Gastroesophageal sphincter (tissue), 4 donors: ENCODE measurements around the gene STXBP1. TPM values are rescaled to one million over a fixed set of nuclear protein-coding genes. Genes with fewer than 3 reads are reported as not detected.

Experiments used
- ATAC-seq: fragments of 150-250 bp; one replicate; pipeline ENCODE4 v1.9.1; 2016; ENCODE audit warnings: mild to moderate bottlenecking, moderate library complexity
- H3K27ac ChIP-seq, 4 donors: fragments of 200-600 bp; sonication (generic) in 3 of 4; 1 replicate in 3 of 4; 2 replicates in 1 of 4; pipeline ENCODE4 v1.5.1; 2016 to 2019
- H3K27me3 ChIP-seq: fragments of 200-600 bp; sonication (generic); one replicate; pipeline ENCODE4 v1.5.1; 2019
- H3K36me3 ChIP-seq, 2 donors: fragments of 200-600 bp; sonication (generic); one replicate each; pipeline ENCODE4 v1.5.1; 2019; ENCODE audit warnings: control low read depth in 1 of 2
- H3K4me1 ChIP-seq, 3 donors: fragments of 200-600 bp; sonication (generic); 1 replicate in 2 of 3; 2 replicates in 1 of 3; pipeline ENCODE4 v1.5.1; 2016 to 2019; ENCODE audit warnings: control low read depth in 2 of 3
- H3K4me3 ChIP-seq, 2 donors: fragments of 200-600 bp; sonication (generic); one replicate each; pipeline ENCODE4 v1.5.1; 2019; ENCODE audit warnings: mild to moderate bottlenecking in 1 of 2, moderate library complexity in 1 of 2
- H3K9me3 ChIP-seq, 3 donors: fragments of 200-600 bp; sonication (generic); one replicate each; pipeline ENCODE4 v1.5.1; 2017 to 2019; ENCODE audit warnings: control low read depth in 2 of 3
- CTCF ChIP-seq, 4 experiments: fragments of 200-600 bp in 2 of 4; fragments of 450-650 bp in 2 of 4; sonication (generic) in 1 of 4; IDR thresholded peaks; one replicate each; pipeline ENCODE4 v1.5.1; 2017 to 2019; ENCODE audit warnings: antibody characterized with exemption in 4 of 4, mild to moderate bottlenecking in 2 of 4, moderate library complexity in 2 of 4
- EP300 ChIP-seq: sonication (generic); formaldehyde crosslinking; IDR thresholded peaks from one replicate; pipeline ENCODE4 v1.6.1; 2017; ENCODE audit warnings: antibody characterized with exemption, mild to moderate bottlenecking
- POLR2A ChIP-seq, 2 donors: fragments of 450-650 bp; IDR thresholded peaks; one replicate each; pipeline ENCODE4 v1.6.1; 2017; ENCODE audit warnings: antibody characterized with exemption in 2 of 2, mild to moderate bottlenecking in 2 of 2, moderate library complexity in 1 of 2
- POLR2AphosphoS5 ChIP-seq: sonication (generic); formaldehyde crosslinking; IDR thresholded peaks from one replicate; pipeline ENCODE4 v1.6.1; 2017; ENCODE audit warnings: antibody characterized with exemption
- WGBS, 2 donors: methylation state at CpG; one replicate each; pipeline ENCODE4 v1.1.5; 2018; ENCODE audit warnings: low coverage in 1 of 2; 5-methylcytosine and 5-hydroxymethylcytosine counted together
- total RNA-seq, 4 donors: library from RNA; depleted of rRNA; stranded (reverse); fragments of >200 nt; gene quantifications; one replicate each; pipeline ENCODE4 v1.1.0, GENCODE V29; 2016

The STXBP1 gene
- total RNA-seq, 4 donors from 2014 or later: 25.7 to 47.0 (median 33.1) TPM

GRCh38 chr9:127730799-127731410 lies 118.8 kb downstream of the STXBP1 start:
- WGBS, 2 donors: 72% methylated on average over 6 of the region's 9 CpGs; no CpG with 5 or more reads in 1 of the 2 donors
- Histone ChIP-seq H3K36me3 (peaks cover 0 to 33% of the 10 kb centered on the region in 2 donors), H3K4me3 (no peak overlapping the region), H3K4me1 (peaks cover 0 to 21% (median 8%) of the 10 kb centered on the region in 3 donors), H3K27ac (no peak overlapping the region), H3K9me3 (no peaks in the 10 kb centered on the region), H3K27me3 (no peaks in the 10 kb centered on the region)
- TF ChIP-seq POLR2AphosphoS5 (no peak), CTCF (IDR thresholded peaks at IDR 0.05) (no peak), EP300 (no peak), POLR2A (IDR thresholded peaks at IDR 0.05) (no peak)
- no peak for ATAC-seq

- 32% methylated on average over 8 of the region's 16 CpGs; no CpG with 5 or more reads in 1 of the 2 donors for WGBS, 2 donors
- TF ChIP-seq EP300: no peak
- TF ChIP-seq POLR2AphosphoS5: no peak
- TF ChIP-seq CTCF (IDR thresholded peaks at IDR 0.05): no peak
- TF ChIP-seq POLR2A (IDR thresholded peaks at IDR 0.05): no peak
- Histone ChIP-seq H3K36me3 (peaks cover 0 to 33% of the 10 kb centered on the region in 2 donors), H3K4me3 (no peak overlapping the region), H3K9me3 (no peaks in the 10 kb centered on the region), H3K27ac (no peak overlapping the region), H3K27me3 (no peaks in the 10 kb centered on the region), H3K4me1 (peaks cover 0 to 21% (median 8%) of the 10 kb centered on the region in 3 donors)
- ATAC-seq: no peak
These were observed 119.9 kb downstream of the STXBP1 start for GRCh38 chr9:127731938-127732337.

GRCh38 chr9:127732444-127732843 lies 120.4 kb downstream of the STXBP1 start:
- Histone ChIP-seq H3K4me3 (no peak overlapping the region), H3K27me3 (no peaks in the 10 kb centered on the region), H3K9me3 (no peaks in the 10 kb centered on the region), H3K36me3 (peaks cover 0 to 33% of the 10 kb centered on the region in 2 donors), H3K4me1 (peaks cover 0 to 21% (median 8%) of the 10 kb centered on the region in 3 donors), H3K27ac (no peak overlapping the region)
- ATAC-seq: no peak
- TF ChIP-seq CTCF (IDR thresholded peaks at IDR 0.05) (no peak), POLR2AphosphoS5 (no peak), POLR2A (IDR thresholded peaks at IDR 0.05) (no peak), EP300 (no peak)
- 80% methylated on average over 1 of the region's 21 CpGs; no CpG with 5 or more reads in 1 of the 2 donors for WGBS, 2 donors

GRCh38 chr9:127733614-127734013 lies 121.5 kb downstream of the STXBP1 start:
- Histone ChIP-seq H3K27me3 (peaks cover 4% of the 10 kb centered on the region), H3K4me3 (no peak overlapping the region), H3K27ac (no peak overlapping the region), H3K4me1 (peaks cover 0 to 21% (median 8%) of the 10 kb centered on the region in 3 donors), H3K9me3 (no peaks in the 10 kb centered on the region), H3K36me3 (peaks cover 0 to 33% of the 10 kb centered on the region in 2 donors)
- no peak for ATAC-seq
- TF ChIP-seq EP300 (no peak), CTCF (IDR thresholded peaks at IDR 0.05) (no peak), POLR2A (IDR thresholded peaks at IDR 0.05) (no peak), POLR2AphosphoS5 (no peak)
- 63% methylated on average over 2 of the region's 2 CpGs; no CpG with 5 or more reads in 1 of the 2 donors for WGBS, 2 donors

GRCh38 chr9:127734247-127734746 lies 122.2 kb downstream of the STXBP1 start:
- TF ChIP-seq EP300 (no peak), POLR2AphosphoS5 (no peak)
- peak overlapping the region; percentile 88 to 98 (median 94) for H3K27ac ChIP-seq
- H3K9me3 ChIP-seq: no peaks in the 10 kb centered on the region
- H3K36me3 ChIP-seq: peaks cover 0 to 35% of the 10 kb centered on the region in 2 donors
- peak overlapping the region; percentile 76 to 84 for H3K4me3 ChIP-seq
- ATAC-seq: no peak
- H3K27me3 ChIP-seq: peaks cover 5% of the 10 kb centered on the region
- WGBS, 2 donors: no CpG with 5 or more reads among the region's 22 CpGs
- peaks cover 0 to 21% (median 8%) of the 10 kb centered on the region in 3 donors for H3K4me1 ChIP-seq
